GM23338 (cell line): ENCODE results near the gene CDC42BPA. TPM values are rescaled to one million over a fixed set of nuclear protein-coding genes. Genes with fewer than 3 reads are reported as not detected.

Experiments used
- EZH2 ChIP-seq: fragments of 200-600 bp; sonication (generic); IDR thresholded peaks from one replicate; pipeline ENCODE4 v1.8.0; 2017; ENCODE audit warnings: antibody characterized with exemption, mild to moderate bottlenecking, low read depth; ENCODE audit not compliant: unreplicated experiment
- EZH2phosphoT487 ChIP-seq: fragments of 200-600 bp; sonication (generic); IDR thresholded peaks from one replicate; pipeline ENCODE4 v1.8.1; 2018; ENCODE audit warnings: antibody characterized with exemption; ENCODE audit not compliant: unreplicated experiment
- POLR2AphosphoS5 ChIP-seq: IDR thresholded peaks from 2 replicates; pipeline ENCODE4 v1.6.1; 2016; ENCODE audit warnings: antibody characterized with exemption, low read depth
- REST ChIP-seq: IDR thresholded peaks from one replicate; pipeline ENCODE4 v1.6.1; 2018; ENCODE audit warnings: antibody characterized with exemption; ENCODE audit not compliant: unreplicated experiment
- ZNF331 ChIP-seq: fragments of 250-450 bp; sonication (Bioruptor Pico); IDR thresholded peaks from 2 replicates; pipeline ENCODE4 v1.5.0; 2020; ENCODE audit warnings: low read depth, mild to moderate bottlenecking, moderate library complexity
- polyA plus RNA-seq: library from polyadenylated mRNA; unstranded; fragments of >200 nt; fragmentation: Nextera tagmentation; extraction: Ambion mirVana; gene quantifications from 2 replicates; pipeline ENCODE4 v1.2.1, GENCODE V29; 2016
- total RNA-seq: library from RNA; depleted of rRNA; stranded (reverse); fragments of >200 nt; shearing (Covaris generic); gene quantifications from 2 replicates; pipeline ENCODE4 v1.2.3, GENCODE V29; 2014
- TF ChIP-seq, protein P1 (sequence below): fragments of 250-450 bp; sonication (Bioruptor Pico); IDR thresholded peaks from 2 replicates; pipeline ENCODE4 v1.5.0; 2020; ENCODE audit warnings: mild to moderate bottlenecking, moderate library complexity

Gene CDC42BPA
- total and polyA plus RNA-seq, 2 experiments from 2014 or later: 17.7 to 40.1 TPM

DNA sequence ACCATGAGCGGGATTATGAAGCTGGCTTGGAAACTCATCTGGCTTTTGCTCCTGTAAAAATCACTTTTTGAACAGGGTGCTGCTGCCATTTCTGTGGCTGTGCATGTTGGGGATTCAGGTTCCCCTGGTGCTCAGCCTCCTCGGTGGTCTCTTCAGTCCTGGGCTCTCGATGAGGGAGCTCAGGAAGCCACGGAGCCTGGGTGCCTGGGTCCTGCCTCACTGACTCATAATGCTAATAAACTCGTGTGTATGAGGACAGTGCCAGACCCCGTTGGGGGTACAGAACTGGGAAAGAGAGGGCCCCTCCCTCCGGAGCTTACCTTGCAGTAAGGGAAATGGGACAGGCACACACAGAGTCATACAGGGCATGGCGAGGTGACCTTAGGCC lies 372.4 kb downstream of the CDC42BPA start (continued):
- TF ChIP-seq, protein P1, sequence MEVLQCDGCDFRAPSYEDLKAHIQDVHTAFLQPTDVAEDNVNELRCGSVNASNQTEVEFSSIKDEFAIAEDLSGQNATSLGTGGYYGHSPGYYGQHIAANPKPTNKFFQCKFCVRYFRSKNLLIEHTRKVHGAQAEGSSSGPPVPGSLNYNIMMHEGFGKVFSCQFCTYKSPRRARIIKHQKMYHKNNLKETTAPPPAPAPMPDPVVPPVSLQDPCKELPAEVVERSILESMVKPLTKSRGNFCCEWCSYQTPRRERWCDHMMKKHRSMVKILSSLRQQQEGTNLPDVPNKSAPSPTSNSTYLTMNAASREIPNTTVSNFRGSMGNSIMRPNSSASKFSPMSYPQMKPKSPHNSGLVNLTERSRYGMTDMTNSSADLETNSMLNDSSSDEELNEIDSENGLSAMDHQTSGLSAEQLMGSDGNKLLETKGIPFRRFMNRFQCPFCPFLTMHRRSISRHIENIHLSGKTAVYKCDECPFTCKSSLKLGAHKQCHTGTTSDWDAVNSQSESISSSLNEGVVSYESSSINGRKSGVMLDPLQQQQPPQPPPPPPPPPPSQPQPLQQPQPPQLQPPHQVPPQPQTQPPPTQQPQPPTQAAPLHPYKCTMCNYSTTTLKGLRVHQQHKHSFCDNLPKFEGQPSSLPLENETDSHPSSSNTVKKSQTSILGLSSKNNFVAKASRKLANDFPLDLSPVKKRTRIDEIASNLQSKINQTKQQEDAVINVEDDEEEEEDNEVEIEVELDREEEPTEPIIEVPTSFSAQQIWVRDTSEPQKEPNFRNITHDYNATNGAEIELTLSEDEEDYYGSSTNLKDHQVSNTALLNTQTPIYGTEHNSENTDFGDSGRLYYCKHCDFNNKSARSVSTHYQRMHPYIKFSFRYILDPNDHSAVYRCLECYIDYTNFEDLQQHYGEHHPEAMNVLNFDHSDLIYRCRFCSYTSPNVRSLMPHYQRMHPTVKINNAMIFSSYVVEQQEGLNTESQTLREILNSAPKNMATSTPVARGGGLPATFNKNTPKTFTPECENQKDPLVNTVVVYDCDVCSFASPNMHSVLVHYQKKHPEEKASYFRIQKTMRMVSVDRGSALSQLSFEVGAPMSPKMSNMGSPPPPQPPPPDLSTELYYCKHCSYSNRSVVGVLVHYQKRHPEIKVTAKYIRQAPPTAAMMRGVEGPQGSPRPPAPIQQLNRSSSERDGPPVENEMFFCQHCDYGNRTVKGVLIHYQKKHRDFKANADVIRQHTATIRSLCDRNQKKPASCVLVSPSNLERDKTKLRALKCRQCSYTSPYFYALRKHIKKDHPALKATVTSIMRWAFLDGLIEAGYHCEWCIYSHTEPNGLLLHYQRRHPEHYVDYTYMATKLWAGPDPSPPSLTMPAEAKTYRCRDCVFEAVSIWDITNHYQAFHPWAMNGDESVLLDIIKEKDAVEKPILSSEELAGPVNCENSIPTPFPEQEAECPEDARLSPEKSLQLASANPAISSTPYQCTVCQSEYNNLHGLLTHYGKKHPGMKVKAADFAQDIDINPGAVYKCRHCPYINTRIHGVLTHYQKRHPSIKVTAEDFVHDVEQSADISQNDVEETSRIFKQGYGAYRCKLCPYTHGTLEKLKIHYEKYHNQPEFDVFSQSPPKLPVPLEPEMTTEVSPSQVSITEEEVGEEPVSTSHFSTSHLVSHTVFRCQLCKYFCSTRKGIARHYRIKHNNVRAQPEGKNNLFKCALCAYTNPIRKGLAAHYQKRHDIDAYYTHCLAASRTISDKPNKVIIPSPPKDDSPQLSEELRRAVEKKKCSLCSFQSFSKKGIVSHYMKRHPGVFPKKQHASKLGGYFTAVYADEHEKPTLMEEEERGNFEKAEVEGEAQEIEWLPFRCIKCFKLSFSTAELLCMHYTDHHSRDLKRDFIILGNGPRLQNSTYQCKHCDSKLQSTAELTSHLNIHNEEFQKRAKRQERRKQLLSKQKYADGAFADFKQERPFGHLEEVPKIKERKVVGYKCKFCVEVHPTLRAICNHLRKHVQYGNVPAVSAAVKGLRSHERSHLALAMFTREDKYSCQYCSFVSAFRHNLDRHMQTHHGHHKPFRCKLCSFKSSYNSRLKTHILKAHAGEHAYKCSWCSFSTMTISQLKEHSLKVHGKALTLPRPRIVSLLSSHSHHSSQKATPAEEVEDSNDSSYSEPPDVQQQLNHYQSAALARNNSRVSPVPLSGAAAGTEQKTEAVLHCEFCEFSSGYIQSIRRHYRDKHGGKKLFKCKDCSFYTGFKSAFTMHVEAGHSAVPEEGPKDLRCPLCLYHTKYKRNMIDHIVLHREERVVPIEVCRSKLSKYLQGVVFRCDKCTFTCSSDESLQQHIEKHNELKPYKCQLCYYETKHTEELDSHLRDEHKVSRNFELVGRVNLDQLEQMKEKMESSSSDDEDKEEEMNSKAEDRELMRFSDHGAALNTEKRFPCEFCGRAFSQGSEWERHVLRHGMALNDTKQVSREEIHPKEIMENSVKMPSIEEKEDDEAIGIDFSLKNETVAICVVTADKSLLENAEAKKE (CRISPR knock-in tag): no peak
- TF ChIP-seq POLR2AphosphoS5 (no peak), EZH2phosphoT487 (no peak), EZH2 (no peak), REST (no peak), ZNF331 (no peak)
